ENCODE results near the gene RALGDS.
A peak's percentile ranks its signal among the peaks of the same experiment; 100 is the strongest.

RALGDS gene

GRCh38 chr9:133151041-133151440 is 30.0 kb upstream of the RALGDS start:
- DNase-seq (ENCODE audit: low read depth) = no peak

- peak; percentile 64 for DNase-seq (ENCODE audit: low read depth)
Measured at GRCh38 chr9:133149130-133150015, 28.3 kb upstream of the RALGDS start.

- no peak for DNase-seq (ENCODE audit: low read depth)
Measured at GRCh38 chr9:133148199-133149129, 27.4 kb upstream of the RALGDS start.

GRCh38 chr9:133147412-133148198 is 26.6 kb upstream of the RALGDS start:
- no peak for DNase-seq (ENCODE audit: low read depth)

GRCh38 chr9:133146746-133147411 is 25.8 kb upstream of the RALGDS start:
- DNase-seq (ENCODE audit: low read depth) = no peak

GRCh38 chr9:133144904-133145851 is 24.1 kb upstream of the RALGDS start:
- no peak for DNase-seq (ENCODE audit: low read depth)

- DNase-seq (ENCODE audit: low read depth) = no peak
Measured at GRCh38 chr9:133144142-133144903, 23.3 kb upstream of the RALGDS start.

GRCh38 chr9:133143639-133144141 is 22.6 kb upstream of the RALGDS start:
- no peak for DNase-seq (ENCODE audit: low read depth)

- no peak for DNase-seq (ENCODE audit: low read depth)
Measured at GRCh38 chr9:133142684-133143622, 21.9 kb upstream of the RALGDS start.

- DNase-seq (ENCODE audit: low read depth) = no peak
Measured at GRCh38 chr9:133141833-133142595, 21.0 kb upstream of the RALGDS start.

GRCh38 chr9:133140606-133141005 is 19.6 kb upstream of the RALGDS start:
- DNase-seq (ENCODE audit: low read depth) = no peak

- DNase-seq (ENCODE audit: low read depth) = no peak
Measured at GRCh38 chr9:133140174-133140505, 19.1 kb upstream of the RALGDS start.

GRCh38 chr9:133139246-133140173 is 18.5 kb upstream of the RALGDS start:
- no peak for DNase-seq (ENCODE audit: low read depth)

- no peak for DNase-seq (ENCODE audit: low read depth)
Measured at GRCh38 chr9:133137451-133138231, 16.6 kb upstream of the RALGDS start.

GRCh38 chr9:133135146-133135745 is 14.2 kb upstream of the RALGDS start:
- peak; percentile 49 for DNase-seq (ENCODE audit: low read depth)
